Activated CD4-positive, alpha-beta memory T cell treated with anti-CD3 and anti-CD28 coated beads for 36 hours (primary cell): Measurements from ENCODE around the gene CDK11B. TPM values are rescaled to one million over a fixed set of nuclear protein-coding genes. Genes with fewer than 3 reads are reported as not detected.
"Not testable (repeated sequence)": the region's sequence is repeated elsewhere in the genome, so short reads cannot be mapped to it uniquely, and the experiment has no call there.

Experiments
- CTCF ChIA-PET: fragments of 350-600 bp; sonication (Branson Sonifier 250); formaldehyde crosslinking; loops from one replicate; lab custom pipeline; 2021; ENCODE audit warnings: antibody characterized with exemption, inconsistent platforms; lab: Charles Lee
- POLR2A ChIA-PET: fragments of 350-600 bp; sonication (Branson Sonifier 250); formaldehyde crosslinking; loops from one replicate; lab custom pipeline; 2021; ENCODE audit warnings: antibody characterized with exemption; lab: Charles Lee
- DNase-seq: peaks from one replicate; pipeline ENCODE4 v3.0.0-alpha.2; 2020
- H3K27ac Mint-ChIP-seq: one replicate; pipeline ENCODE4 v1.8.0; 2021; ENCODE audit warnings: mixed read lengths
- H3K27me3 Mint-ChIP-seq: one replicate; pipeline ENCODE4 v1.8.0; 2021; ENCODE audit warnings: mixed read lengths
- H3K36me3 Mint-ChIP-seq: one replicate; pipeline ENCODE4 v1.8.0; 2021; ENCODE audit warnings: mixed read lengths
- H3K4me1 Mint-ChIP-seq: one replicate; pipeline ENCODE4 v1.8.0; 2021; ENCODE audit warnings: low read depth, mixed read lengths
- H3K4me3 Mint-ChIP-seq: one replicate; pipeline ENCODE4 v1.8.0; 2021; ENCODE audit warnings: mild to moderate bottlenecking, mixed read lengths
- H3K9me3 Mint-ChIP-seq: one replicate; pipeline ENCODE4 v1.8.0; 2021; ENCODE audit warnings: mixed read lengths
- intact Hi-C: fragments of 100-400 bp; cut with micrococcal nuclease; formaldehyde crosslinking; loops from one replicate; pipeline ENCODE4 v1.15.1; 2023
- total RNA-seq, 2 experiments: library from RNA; stranded (reverse); gene quantifications; one replicate each; pipeline ENCODE4 v1.2.3, GENCODE V29; 2021

Gene CDK11B
- total RNA-seq, 2 experiments from 2014 or later, result 32.4 to 36.9 TPM

DNA sequence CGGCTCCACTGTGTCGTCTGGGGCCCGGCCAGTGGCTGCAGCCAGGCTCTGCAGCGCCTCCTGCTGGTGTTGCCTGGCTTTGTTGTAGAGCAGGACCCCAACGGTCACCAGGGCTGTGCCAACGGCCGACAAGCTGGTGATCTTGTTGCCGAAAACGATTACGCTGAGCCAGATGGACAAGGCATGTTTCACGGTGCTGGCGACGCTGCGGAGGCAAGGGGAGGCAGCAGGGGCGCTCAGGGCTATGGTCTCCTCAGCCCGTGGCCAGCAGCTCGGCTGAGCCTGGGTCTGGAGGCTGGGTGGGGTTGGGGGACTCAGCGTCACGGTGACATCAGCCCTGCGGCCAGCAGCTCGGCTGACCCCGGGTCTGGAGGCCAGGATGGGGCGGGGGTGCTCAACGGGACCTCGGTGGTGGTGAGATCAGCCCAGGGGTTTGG is 7.0 kb upstream of the CDK11B start:
- H3K36me3 Mint-ChIP-seq, result peaks cover 9% of the 10 kb centered on the region
- no peak overlapping the region for H3K27ac Mint-ChIP-seq
- peak; percentile 46 for DNase-seq
- no peaks in the 10 kb centered on the region for H3K4me1 Mint-ChIP-seq
- POLR2A ChIA-PET, result no interaction called here
- no peak overlapping the region for H3K4me3 Mint-ChIP-seq
- CTCF ChIA-PET, result interaction anchor here (0.5 to 1.0 kb wide), 3 partner anchors 12 to 270 kb away, joined by 3 to 6 read pairs (median 4); no protein-coding TSS in a partner anchor
- H3K9me3 Mint-ChIP-seq, result no peaks in the 10 kb centered on the region
- intact Hi-C loops, result no loop called here
- H3K27me3 Mint-ChIP-seq, result no peaks in the 10 kb centered on the region

- Mint-ChIP-seq H3K9me3 (no peaks in the 10 kb centered on the region), H3K4me3 (no peak overlapping the region), H3K4me1 (no peaks in the 10 kb centered on the region), H3K27ac (no peak overlapping the region), H3K36me3 (peaks cover 9% of the 10 kb centered on the region), H3K27me3 (no peaks in the 10 kb centered on the region)
- ChIA-PET CTCF (interaction anchor here (0.5 to 0.8 kb wide), 3 partner anchors 12 to 269 kb away, joined by 3 to 6 read pairs (median 4); no protein-coding TSS in a partner anchor), POLR2A (no interaction called here)
- no peak for DNase-seq
- intact Hi-C loops, result no loop called here
Measured at GRCh38 chr1:1664941-1665814, 6.4 kb upstream of the CDK11B start.

DNA sequence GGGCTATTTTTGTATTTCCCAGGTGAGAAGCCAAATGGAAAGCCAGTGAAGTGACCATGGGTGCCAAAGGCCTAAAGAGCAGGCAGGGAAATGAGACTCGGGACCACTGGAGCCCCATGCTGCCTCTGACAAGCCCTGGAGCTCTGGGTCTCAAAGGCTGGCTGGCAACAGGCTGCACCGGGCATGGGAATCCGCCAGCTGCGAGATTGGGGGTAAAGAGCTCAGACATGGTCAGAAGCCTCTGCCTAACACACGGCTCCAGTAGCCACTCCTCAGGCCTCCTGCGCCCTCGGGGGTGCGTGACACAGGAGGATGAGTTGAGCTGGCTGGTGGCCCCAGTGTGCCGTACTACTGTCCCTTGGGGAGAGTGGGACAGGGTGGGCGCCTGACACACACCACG is 5.5 kb upstream of the CDK11B start:
- H3K9me3 Mint-ChIP-seq, H3K36me3 Mint-ChIP-seq, DNase-seq, H3K27me3 Mint-ChIP-seq, H3K4me3 Mint-ChIP-seq, H3K4me1 Mint-ChIP-seq, intact Hi-C loops, H3K27ac Mint-ChIP-seq, POLR2A ChIA-PET: not testable (repeated sequence)
- CTCF ChIA-PET, result interaction anchor here (0.6 kb wide), 1 partner anchor 18 kb away, joined by 3 read pairs; no protein-coding TSS in a partner anchor

DNA sequence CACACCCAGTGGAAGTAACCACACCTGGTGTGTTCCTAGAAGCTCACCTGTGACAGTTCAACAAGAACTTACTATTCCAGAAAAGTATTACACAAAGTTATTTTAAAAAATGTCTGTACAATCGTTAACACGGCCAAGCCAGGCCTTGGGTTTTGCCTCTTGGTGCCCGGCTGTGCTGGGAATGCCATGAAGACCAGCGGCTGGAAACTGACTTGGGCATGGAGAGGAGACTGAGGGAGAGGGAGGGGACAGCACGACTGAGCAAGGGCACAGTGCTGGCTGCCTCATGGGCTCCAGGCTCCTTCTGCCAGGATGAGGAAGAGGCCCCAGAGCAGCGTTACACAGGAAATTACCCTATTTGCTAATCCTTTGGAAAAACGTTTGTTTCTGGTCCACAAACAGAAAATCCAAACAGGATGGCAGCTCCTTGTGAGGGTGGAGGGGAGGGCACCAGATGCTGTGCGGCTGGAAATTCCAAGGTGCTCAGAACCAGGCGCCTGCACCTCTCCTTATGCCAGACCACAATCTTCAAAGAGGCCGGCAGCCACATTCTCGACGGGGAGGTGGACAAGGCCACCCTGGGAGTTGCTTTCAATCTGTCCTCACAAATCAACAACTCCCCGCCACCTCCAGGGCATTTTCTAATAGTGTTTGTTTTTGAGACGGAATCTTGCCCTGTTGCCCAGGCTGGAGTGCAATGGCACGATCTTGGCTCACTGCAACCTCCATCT is 4.2 kb upstream of the CDK11B start:
- POLR2A ChIA-PET, CTCF ChIA-PET, H3K4me1 Mint-ChIP-seq, H3K9me3 Mint-ChIP-seq, H3K36me3 Mint-ChIP-seq, intact Hi-C loops, H3K27me3 Mint-ChIP-seq, H3K4me3 Mint-ChIP-seq, H3K27ac Mint-ChIP-seq, DNase-seq: not testable (repeated sequence)

DNA sequence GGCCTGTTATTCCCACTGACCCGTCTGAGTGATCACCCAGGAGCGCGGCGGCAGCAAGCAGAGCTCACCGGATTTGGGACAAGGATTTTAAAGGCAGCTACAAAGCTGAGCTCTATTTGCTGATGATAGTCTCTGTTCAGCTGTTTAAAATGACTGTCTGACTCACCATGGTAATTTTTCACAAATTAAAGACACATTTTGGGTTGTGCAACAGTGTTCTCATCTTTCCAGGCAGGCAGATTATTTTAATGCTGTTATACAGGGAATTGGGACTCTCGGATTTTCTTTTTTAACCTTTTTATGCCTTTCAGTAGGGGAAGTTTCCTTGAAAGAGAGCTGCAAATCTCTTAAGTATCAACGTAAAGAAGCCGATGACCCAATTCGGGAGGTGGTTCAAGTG is 3.6 kb upstream of the CDK11B start:
- H3K36me3 Mint-ChIP-seq, DNase-seq, H3K27me3 Mint-ChIP-seq, CTCF ChIA-PET, POLR2A ChIA-PET, H3K27ac Mint-ChIP-seq, H3K4me1 Mint-ChIP-seq, H3K9me3 Mint-ChIP-seq, H3K4me3 Mint-ChIP-seq, intact Hi-C loops: not testable (repeated sequence)

DNA sequence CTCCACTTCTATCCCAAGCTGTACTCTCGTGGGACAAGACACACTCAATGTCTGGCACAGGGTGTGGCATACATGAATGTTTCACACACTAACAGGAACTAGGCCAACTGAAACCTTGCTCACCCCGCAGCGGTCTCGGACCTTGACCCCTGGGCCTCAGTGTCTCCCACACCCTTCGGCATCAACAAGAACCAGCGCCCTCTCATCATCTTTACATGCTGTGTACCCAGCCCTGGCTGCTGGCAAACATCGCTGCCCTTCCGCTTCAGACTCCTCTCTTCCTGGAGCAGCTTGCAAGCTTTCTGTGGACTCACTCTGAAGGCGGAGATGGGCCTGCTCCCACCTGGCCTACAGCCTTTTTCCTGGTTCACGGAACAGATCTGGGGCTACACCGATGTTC is 10.5 kb downstream of the CDK11B start:
- H3K9me3 Mint-ChIP-seq, H3K4me1 Mint-ChIP-seq, CTCF ChIA-PET, intact Hi-C loops, H3K27me3 Mint-ChIP-seq, H3K4me3 Mint-ChIP-seq, DNase-seq, POLR2A ChIA-PET, H3K27ac Mint-ChIP-seq: not testable (repeated sequence)
- H3K36me3 Mint-ChIP-seq, result peaks cover 41% of the 10 kb centered on the region

DNA sequence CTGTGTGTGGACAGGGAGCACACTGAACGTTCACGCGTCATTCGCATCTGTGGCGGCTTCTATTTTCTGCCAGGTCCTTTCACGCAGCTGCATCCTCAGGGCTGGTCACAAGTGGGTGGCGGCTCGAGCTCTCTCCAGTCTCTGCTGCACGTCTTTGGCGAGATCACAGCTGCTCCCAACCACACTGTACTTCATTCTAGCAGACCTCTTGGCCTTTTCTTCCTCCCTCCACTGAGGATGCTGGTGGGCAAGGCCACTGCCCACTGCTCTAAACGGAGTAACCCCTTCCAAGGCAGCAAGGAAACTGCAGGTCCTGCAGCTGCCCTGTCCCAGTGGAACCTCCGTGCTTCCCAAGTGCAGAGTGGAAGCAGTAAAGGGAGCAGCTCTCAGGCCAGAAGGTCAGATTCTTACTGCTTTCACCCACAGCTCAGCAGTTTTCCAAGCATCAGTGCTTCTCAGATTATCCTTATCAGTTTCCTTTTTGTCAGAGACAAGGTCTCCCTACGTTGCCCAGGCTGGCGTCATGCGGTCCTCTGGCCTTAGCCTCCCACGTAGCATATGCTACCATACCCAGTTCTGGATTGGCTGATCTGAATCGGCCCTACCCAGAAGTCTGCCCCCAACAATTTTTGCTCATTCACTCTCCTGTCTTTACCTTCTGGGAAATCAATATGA is 11.1 kb downstream of the CDK11B start:
- intact Hi-C loops, POLR2A ChIA-PET, CTCF ChIA-PET, H3K4me3 Mint-ChIP-seq, H3K27me3 Mint-ChIP-seq, H3K27ac Mint-ChIP-seq, H3K4me1 Mint-ChIP-seq, DNase-seq, H3K9me3 Mint-ChIP-seq: not testable (repeated sequence)
- H3K36me3 Mint-ChIP-seq, result peaks cover 40% of the 10 kb centered on the region

GRCh38 chr1:1646326-1646725 is 12.5 kb downstream of the CDK11B start:
- POLR2A ChIA-PET, H3K4me3 Mint-ChIP-seq, H3K27ac Mint-ChIP-seq, CTCF ChIA-PET, H3K9me3 Mint-ChIP-seq, intact Hi-C loops, DNase-seq, H3K4me1 Mint-ChIP-seq, H3K27me3 Mint-ChIP-seq: not testable (repeated sequence)
- H3K36me3 Mint-ChIP-seq, result peaks cover 31% of the 10 kb centered on the region

DNA sequence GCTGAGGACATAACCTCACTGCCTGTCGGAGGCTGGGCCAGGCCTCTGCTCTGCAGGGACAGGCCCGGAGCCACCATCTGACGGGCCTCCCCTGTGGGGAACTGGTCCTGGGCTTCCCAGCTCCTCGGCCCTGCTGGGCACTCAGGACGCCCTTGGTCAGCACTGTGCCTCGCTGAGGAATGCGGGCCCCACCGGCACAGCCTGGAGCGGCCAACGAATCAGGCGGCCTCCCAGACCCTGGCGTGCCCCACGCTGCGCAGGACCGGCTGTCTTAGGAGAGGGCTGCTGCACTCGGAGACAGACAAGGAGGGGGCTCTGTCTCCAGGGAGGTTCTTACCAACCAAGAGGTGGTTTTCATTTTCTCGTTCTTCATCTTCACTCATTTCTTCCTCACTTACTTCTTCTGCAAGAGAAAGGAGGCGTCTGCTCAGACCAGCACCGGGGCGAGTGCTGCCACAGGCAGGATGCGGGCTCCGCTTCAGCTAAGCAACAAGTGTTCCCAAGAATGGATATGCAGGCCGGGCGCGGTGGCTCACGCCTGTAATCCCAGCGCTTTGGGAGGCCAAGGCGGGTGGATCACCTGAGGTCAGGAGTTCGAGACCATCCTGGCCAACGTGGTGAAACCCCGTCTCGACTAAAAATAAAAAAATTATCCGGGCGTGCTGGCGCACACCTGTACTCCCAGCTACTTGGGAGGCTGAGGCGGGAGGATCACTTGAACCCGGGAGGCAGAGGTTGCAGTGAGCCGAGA is 17.9 kb downstream of the CDK11B start:
- H3K27me3 Mint-ChIP-seq, H3K36me3 Mint-ChIP-seq, POLR2A ChIA-PET, H3K4me3 Mint-ChIP-seq, intact Hi-C loops, H3K9me3 Mint-ChIP-seq, H3K4me1 Mint-ChIP-seq, H3K27ac Mint-ChIP-seq, CTCF ChIA-PET: not testable (repeated sequence)
- DNase-seq, result peak; percentile 1

DNA sequence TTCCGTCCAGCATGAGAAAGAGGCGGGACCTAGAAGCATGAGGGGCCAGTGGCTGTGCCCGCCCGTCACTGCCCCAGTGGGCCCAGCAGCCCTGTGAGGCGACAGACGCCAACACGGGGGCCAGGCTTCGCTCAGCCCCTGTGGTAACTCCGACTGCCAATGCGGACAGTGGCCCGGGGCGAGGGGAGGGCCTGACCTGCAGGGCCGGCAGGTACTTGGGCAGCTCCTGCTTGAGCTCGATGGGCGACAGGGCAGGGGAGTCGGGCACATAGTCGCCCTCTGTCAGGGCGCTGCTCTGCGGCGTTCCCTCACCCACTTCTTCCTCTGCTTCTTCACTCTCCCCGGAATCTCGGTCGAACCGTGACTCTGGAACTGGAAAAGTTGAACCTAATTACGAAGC is 18.7 kb downstream of the CDK11B start:
- CTCF ChIA-PET, intact Hi-C loops, H3K4me1 Mint-ChIP-seq, H3K27me3 Mint-ChIP-seq, H3K9me3 Mint-ChIP-seq, H3K36me3 Mint-ChIP-seq, H3K4me3 Mint-ChIP-seq, H3K27ac Mint-ChIP-seq, POLR2A ChIA-PET: not testable (repeated sequence)
- peak; percentile 4 for DNase-seq

DNA sequence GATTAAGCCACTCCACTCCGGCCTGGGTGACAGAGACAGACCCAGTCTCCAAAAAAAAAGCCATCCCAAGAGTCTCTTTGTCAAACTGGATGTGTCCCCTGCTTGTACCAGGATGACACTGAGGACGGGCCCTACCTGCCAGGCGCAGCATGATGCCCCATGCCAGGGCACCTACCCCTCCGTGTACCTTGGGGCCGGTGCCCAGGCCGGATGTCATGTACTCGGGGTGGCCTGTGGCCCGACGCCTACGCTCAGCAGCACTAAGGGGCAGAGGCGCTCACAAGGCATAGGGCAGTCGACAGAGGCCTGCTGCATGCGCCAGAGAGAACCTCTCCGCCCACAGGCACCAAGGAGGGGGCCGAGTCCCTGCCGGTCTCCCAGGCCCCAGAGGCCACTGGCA is 19.4 kb downstream of the CDK11B start:
- H3K36me3 Mint-ChIP-seq, H3K27ac Mint-ChIP-seq, H3K9me3 Mint-ChIP-seq, H3K4me3 Mint-ChIP-seq, DNase-seq, H3K27me3 Mint-ChIP-seq, CTCF ChIA-PET, H3K4me1 Mint-ChIP-seq, intact Hi-C loops, POLR2A ChIA-PET: not testable (repeated sequence)

- H3K27ac Mint-ChIP-seq, H3K9me3 Mint-ChIP-seq, H3K4me3 Mint-ChIP-seq, H3K27me3 Mint-ChIP-seq, H3K4me1 Mint-ChIP-seq, intact Hi-C loops, CTCF ChIA-PET, POLR2A ChIA-PET, H3K36me3 Mint-ChIP-seq: not testable (repeated sequence)
- DNase-seq, result peak; percentile 4
Measured at GRCh38 chr1:1638528-1638927, 20.3 kb downstream of the CDK11B start.
